Measurements from ENCODE around the gene SLC9A5.

The SLC9A5 gene

GRCh38 chr16:67282447-67282805 lies 33.6 kb downstream of the SLC9A5 start:
- no peaks in the 10 kb centered on the region for H4K20me1 ChIP-seq (ENCODE audit: insufficient read depth, low read length)
- H3K4me1 ChIP-seq (ENCODE audit: low read length) = peaks cover 11% of the 10 kb centered on the region
- H3K27ac ChIP-seq (ENCODE audit: low read length) = no peak overlapping the region
- H3K9ac ChIP-seq (ENCODE audit: low read length) = no peak overlapping the region
- no peaks in the 10 kb centered on the region for H3K27me3 ChIP-seq (ENCODE audit: low read depth, low read length)
- H3K36me3 ChIP-seq (replicated peaks; ENCODE audit: low read depth, low read length) = no peaks in the 10 kb centered on the region
- H3K79me2 ChIP-seq (ENCODE audit: low read length) = peaks cover 13% of the 10 kb centered on the region
- TF ChIP-seq CTCF (IDR thresholded peaks at IDR 0.05; ENCODE audit: low read depth, low read length) (no peak), EZH2phosphoT487 (IDR thresholded peaks at IDR 0.05; ENCODE audit: low read depth) (no peak)
- H3K4me2 ChIP-seq (ENCODE audit: low read length) = no peak overlapping the region
- no peak overlapping the region for H3K4me3 ChIP-seq (ENCODE audit: low read length)
- no peaks in the 10 kb centered on the region for H3K9me3 ChIP-seq (ENCODE audit: insufficient read depth, low read length)
- H2AFZ ChIP-seq (ENCODE audit: low read depth, low read length) = no peak overlapping the region

- no peaks in the 10 kb centered on the region for H3K9me3 ChIP-seq (ENCODE audit: insufficient read depth, low read length)
- H3K4me3 ChIP-seq (ENCODE audit: low read length) = no peak overlapping the region
- no peaks in the 10 kb centered on the region for H3K36me3 ChIP-seq (replicated peaks; ENCODE audit: low read depth, low read length)
- TF ChIP-seq EZH2phosphoT487 (IDR thresholded peaks at IDR 0.05; ENCODE audit: low read depth) = no peak
- no peak for TF ChIP-seq CTCF (IDR thresholded peaks at IDR 0.05; ENCODE audit: low read depth, low read length)
- H3K79me2 ChIP-seq (ENCODE audit: low read length) = peaks cover 5% of the 10 kb centered on the region
- H3K27me3 ChIP-seq (ENCODE audit: low read depth, low read length) = no peaks in the 10 kb centered on the region
- no peaks in the 10 kb centered on the region for H4K20me1 ChIP-seq (ENCODE audit: insufficient read depth, low read length)
- H3K9ac ChIP-seq (ENCODE audit: low read length) = no peak overlapping the region
- no peak overlapping the region for H3K4me2 ChIP-seq (ENCODE audit: low read length)
- H3K27ac ChIP-seq (ENCODE audit: low read length) = no peak overlapping the region
- no peak overlapping the region for H2AFZ ChIP-seq (ENCODE audit: low read depth, low read length)
- peaks cover 6% of the 10 kb centered on the region for H3K4me1 ChIP-seq (ENCODE audit: low read length)
These were observed 34.5 kb downstream of the SLC9A5 start for GRCh38 chr16:67283039-67283825.

GRCh38 chr16:67283826-67284555 lies 35.2 kb downstream of the SLC9A5 start:
- no peaks in the 10 kb centered on the region for H3K79me2 ChIP-seq (ENCODE audit: low read length)
- H2AFZ ChIP-seq (ENCODE audit: low read depth, low read length) = no peak overlapping the region
- H3K4me3 ChIP-seq (ENCODE audit: low read length) = no peak overlapping the region
- peaks cover 6% of the 10 kb centered on the region for H3K4me1 ChIP-seq (ENCODE audit: low read length)
- no peaks in the 10 kb centered on the region for H4K20me1 ChIP-seq (ENCODE audit: insufficient read depth, low read length)
- H3K9ac ChIP-seq (ENCODE audit: low read length) = no peak overlapping the region
- no peaks in the 10 kb centered on the region for H3K36me3 ChIP-seq (replicated peaks; ENCODE audit: low read depth, low read length)
- TF ChIP-seq CTCF (IDR thresholded peaks at IDR 0.05; ENCODE audit: low read depth, low read length) (no peak), EZH2phosphoT487 (IDR thresholded peaks at IDR 0.05; ENCODE audit: low read depth) (no peak)
- no peaks in the 10 kb centered on the region for H3K9me3 ChIP-seq (ENCODE audit: insufficient read depth, low read length)
- H3K27me3 ChIP-seq (ENCODE audit: low read depth, low read length) = no peaks in the 10 kb centered on the region
- H3K4me2 ChIP-seq (ENCODE audit: low read length) = no peak overlapping the region
- no peak overlapping the region for H3K27ac ChIP-seq (ENCODE audit: low read length)
